B cell (primary cell): ENCODE results near the gene RHOG.

Experiments
- CTCF ChIP-seq: fragments of 200-600 bp; IDR thresholded peaks from one replicate; pipeline ENCODE4 v1.8.0; 2022; ENCODE audit warnings: antibody characterized with exemption, mild to moderate bottlenecking
- EZH2 ChIP-seq: IDR thresholded peaks from 2 replicates; pipeline ENCODE4 v1.6.1; 2012; ENCODE audit warnings: borderline replicate concordance, low read depth, mild to moderate bottlenecking, moderate library complexity, low read length; ENCODE audit not compliant: insufficient read depth, poor library complexity, severe bottlenecking

- TF ChIP-seq CTCF (no peak), EZH2 (no peak)
Measured at GRCh38 chr11:3838504-3838903, 2.3 kb downstream of the RHOG start.
